ENCODE results near the gene YKT6.

- no peak for TF ChIP-seq CTCF (IDR thresholded peaks at IDR 0.05; ENCODE audit: extremely low read depth in 1 of 2, insufficient read depth in 1 of 2, low read depth in 1 of 2, low read length in 2 of 2)
- no peak for TF ChIP-seq MYC (IDR thresholded peaks at IDR 0.05; ENCODE audit: low read depth, low read length)
- TF ChIP-seq POLR2AphosphoS5 (IDR thresholded peaks at IDR 0.05; ENCODE audit: insufficient read depth, low read depth, low read length): no peak
- TF ChIP-seq POLR2A (IDR thresholded peaks at IDR 0.05; ENCODE audit: low read depth, low read length): no peak
- TF ChIP-seq EZH2 (IDR thresholded peaks at IDR 0.05; ENCODE audit: borderline replicate concordance, low read depth, low read length, severe bottlenecking): no peak
Measured at GRCh38 chr7:44187636-44188416, 13.0 kb upstream of the YKT6 start.

All from endothelial cell of umbilical vein (primary cell).